GM19455 (cell line): ENCODE results near the gene XRN2.
"Not testable (repeated sequence)": the region's sequence is repeated elsewhere in the genome, so short reads cannot be mapped to it uniquely, and the experiment has no call there.

Source experiments
- ATAC-seq: cut with Tn5 transposase; IDR thresholded peaks from one replicate; pipeline ENCODE4 v1.9.1; 2021; ENCODE audit not compliant: unreplicated experiment

Gene XRN2

GRCh38 chr20:21342656-21343345 is 39.7 kb downstream of the XRN2 start:
- ATAC-seq: no peak

GRCh38 chr20:21344206-21344900 is 41.2 kb downstream of the XRN2 start:
- no peak for ATAC-seq

- ATAC-seq: no peak
Observed at GRCh38 chr20:21344961-21345360, 41.8 kb downstream of the XRN2 start.

- ATAC-seq: no peak
Observed at GRCh38 chr20:21352703-21353102, 49.6 kb downstream of the XRN2 start.

- ATAC-seq: no peak
Observed at GRCh38 chr20:21353236-21353635, 50.1 kb downstream of the XRN2 start.

- no peak for ATAC-seq
Observed at GRCh38 chr20:21355981-21356380, 52.9 kb downstream of the XRN2 start.

GRCh38 chr20:21356386-21356785 is 53.3 kb downstream of the XRN2 start:
- ATAC-seq: no peak

GRCh38 chr20:21357844-21358243 is 54.7 kb downstream of the XRN2 start:
- ATAC-seq: no peak

- ATAC-seq: no peak
Observed at GRCh38 chr20:21358737-21359136, 55.6 kb downstream of the XRN2 start.

GRCh38 chr20:21360705-21361104 is 57.6 kb downstream of the XRN2 start:
- no peak for ATAC-seq

GRCh38 chr20:21361266-21361665 is 58.1 kb downstream of the XRN2 start:
- no peak for ATAC-seq

- no peak for ATAC-seq
Observed at GRCh38 chr20:21364413-21364812, 61.3 kb downstream of the XRN2 start.

GRCh38 chr20:21365771-21366170 is 62.6 kb downstream of the XRN2 start:
- no peak for ATAC-seq

- not testable (repeated sequence) for ATAC-seq
Observed at GRCh38 chr20:21366273-21366672, 63.1 kb downstream of the XRN2 start.

GRCh38 chr20:21368791-21369190 is 65.7 kb downstream of the XRN2 start:
- no peak for ATAC-seq

GRCh38 chr20:21371193-21371592 is 68.1 kb downstream of the XRN2 start:
- no peak for ATAC-seq

- ATAC-seq: no peak
Observed at GRCh38 chr20:21372016-21372415, 68.9 kb downstream of the XRN2 start.

- ATAC-seq: no peak
Observed at GRCh38 chr20:21373436-21373835, 70.3 kb downstream of the XRN2 start.

GRCh38 chr20:21376626-21377025 is 73.5 kb downstream of the XRN2 start:
- no peak for ATAC-seq

- no peak for ATAC-seq
Observed at GRCh38 chr20:21377701-21378100, 74.6 kb downstream of the XRN2 start.

GRCh38 chr20:21378259-21378658 is 75.1 kb downstream of the XRN2 start:
- ATAC-seq: no peak

- ATAC-seq: no peak
Observed at GRCh38 chr20:21380711-21381110, 77.6 kb downstream of the XRN2 start.

GRCh38 chr20:21381619-21382018 is 78.5 kb downstream of the XRN2 start:
- ATAC-seq: no peak
